PFSK-1 (cell line): ENCODE results near the gene C1orf74.

ENCODE experiments used
- POLR2AphosphoS5 ChIP-seq: IDR thresholded peaks from 2 replicates; pipeline ENCODE4 v1.6.1; 2012; ENCODE audit warnings: low read depth, mild to moderate bottlenecking, control low read depth, low read length, moderate library complexity
- REST ChIP-seq, 2 experiments: IDR thresholded peaks; 2 replicates each; pipeline versions ENCODE4 v1.6.1 to v1.8.0; 2011 to 2012; ENCODE audit warnings: low read depth in 2 of 2, low read length in 2 of 2, control low read depth in 1 of 2, inconsistent platforms in 1 of 2, mild to moderate bottlenecking in 1 of 2, moderate library complexity in 1 of 2; ENCODE audit not compliant: insufficient read depth in 1 of 2
- SIN3A ChIP-seq: IDR thresholded peaks from 2 replicates; pipeline ENCODE4 v1.6.1; 2012; ENCODE audit warnings: mild to moderate bottlenecking, low read length, moderate library complexity, borderline replicate concordance; ENCODE audit not compliant: insufficient read depth

GRCh38 chr1:209808059-209808581, 23.8 kb upstream of the C1orf74 start:
- TF ChIP-seq POLR2AphosphoS5 (0 out of 2 replicates have a peak, but pooled peaks have one; percentile 13), SIN3A (no peak), REST (IDR thresholded peaks at IDR 0.05; ENCODE audit: insufficient read depth in 1 of 2, low read depth in 2 of 2, low read length in 2 of 2) (no peak)
